Hepatocyte (in vitro differentiated cells): ENCODE data around the gene AP1S2. TPM values are rescaled to one million over a fixed set of nuclear protein-coding genes. Genes with fewer than 3 reads are reported as not detected.
"Not testable (repeated sequence)": the region's sequence is repeated elsewhere in the genome, so short reads cannot be mapped to it uniquely, and the experiment has no call there.

Source experiments
- DNase-seq: peaks from one replicate; pipeline ENCODE4 v3.0.0-alpha.2; 2016; ENCODE audit warnings: low spot score
- H2AFZ ChIP-seq: fragments of 200-600 bp; sonication (generic); 2 replicates; pipeline ENCODE4 v1.6.0; 2016; ENCODE audit warnings: antibody characterized with exemption, mild to moderate bottlenecking
- H3K27ac ChIP-seq: fragments of 200-600 bp; sonication (generic); 2 replicates; pipeline ENCODE4 v1.5.1; 2016; ENCODE audit warnings: mild to moderate bottlenecking
- H3K27me3 ChIP-seq: fragments of 200-600 bp; sonication (generic); 2 replicates; pipeline ENCODE4 v1.6.1; 2016
- H3K36me3 ChIP-seq: fragments of 200-600 bp; sonication (generic); replicated peaks from 2 replicates; pipeline ENCODE4 v1.5.1; 2016; ENCODE audit warnings: low read depth; ENCODE audit not compliant: insufficient read depth
- H3K4me1 ChIP-seq: fragments of 200-600 bp; sonication (generic); 2 replicates; pipeline ENCODE4 v1.5.1; 2016; ENCODE audit warnings: mild to moderate bottlenecking, moderate library complexity; ENCODE audit not compliant: insufficient read depth
- H3K4me2 ChIP-seq: fragments of 200-600 bp; sonication (generic); 2 replicates; pipeline ENCODE4 v1.6.0; 2016
- H3K4me3 ChIP-seq: fragments of 200-600 bp; sonication (generic); 2 replicates; pipeline ENCODE4 v1.5.1; 2016; ENCODE audit warnings: mild to moderate bottlenecking
- H3K79me2 ChIP-seq: fragments of 200-600 bp; sonication (generic); 2 replicates; pipeline ENCODE4 v1.6.0; 2017; ENCODE audit warnings: mild to moderate bottlenecking
- H3K9me2 ChIP-seq: fragments of 200-600 bp; sonication (generic); replicated peaks from 2 replicates; pipeline ENCODE4 v1.6.0; 2017; ENCODE audit warnings: mild to moderate bottlenecking; ENCODE audit not compliant: insufficient read depth
- H3K9me3 ChIP-seq: fragments of 200-600 bp; sonication (generic); 2 replicates; pipeline ENCODE4 v1.5.1; 2016; ENCODE audit warnings: low read depth, mild to moderate bottlenecking
- H4K20me1 ChIP-seq: fragments of 200-600 bp; sonication (generic); 2 replicates; pipeline ENCODE4 v1.6.0; 2016; ENCODE audit warnings: mild to moderate bottlenecking; ENCODE audit not compliant: insufficient read depth, poor library complexity, severe bottlenecking
- CTCF ChIP-seq: fragments of 200-600 bp; sonication (generic); IDR thresholded peaks from 2 replicates; pipeline ENCODE4 v1.5.1; 2016; ENCODE audit warnings: antibody characterized with exemption, mild to moderate bottlenecking; ENCODE audit not compliant: poor library complexity
- EZH2 ChIP-seq: fragments of 200-600 bp; sonication (generic); IDR thresholded peaks from 2 replicates; pipeline ENCODE4 v1.6.1; 2016; ENCODE audit warnings: antibody characterized with exemption, mild to moderate bottlenecking, borderline replicate concordance
- EZH2phosphoT487 ChIP-seq: fragments of 200-600 bp; sonication (generic); IDR thresholded peaks from one replicate; pipeline ENCODE4 v1.6.1; 2018; ENCODE audit warnings: antibody characterized with exemption, mild to moderate bottlenecking, low read depth, moderate library complexity; ENCODE audit not compliant: unreplicated experiment, severe bottlenecking
- WGBS: methylation state at CpG from one replicate; pipeline ENCODE4 v1.1.6; 2016; ENCODE audit warnings: low lambda C conversion rate; ENCODE audit errors: missing lambda C conversion rate; 5-methylcytosine and 5-hydroxymethylcytosine counted together
- polyA plus RNA-seq: library from polyadenylated mRNA; unstranded; fragments of >200 nt; fragmentation: Nextera tagmentation; extraction: Ambion mirVana; gene quantifications from 2 replicates; pipeline ENCODE4 v1.2.1, GENCODE V29; 2016
- total RNA-seq: library from RNA; depleted of rRNA; stranded (reverse); fragments of >200 nt; gene quantifications from 2 replicates; pipeline ENCODE4 v1.2.3, GENCODE V29; 2014

Gene AP1S2
- total and polyA plus RNA-seq, 2 experiments from 2014 or later, result 29.0 to 69.2 TPM

GRCh38 chrX:15838017-15838416 is 16.6 kb downstream of the AP1S2 start:
- no peak overlapping the region for H3K4me3 ChIP-seq
- H3K9me2 ChIP-seq, result no peaks in the 10 kb centered on the region
- H3K27me3 ChIP-seq, result no peaks in the 10 kb centered on the region
- no peak overlapping the region for H2AFZ ChIP-seq
- H4K20me1 ChIP-seq, result no peaks in the 10 kb centered on the region
- H3K36me3 ChIP-seq, result no peaks in the 10 kb centered on the region
- no peaks in the 10 kb centered on the region for H3K9me3 ChIP-seq
- no peak for DNase-seq
- WGBS, result 95% methylated on average over 3 of the region's 3 CpGs
- no peak overlapping the region for H3K4me2 ChIP-seq
- H3K27ac ChIP-seq, result no peak overlapping the region
- no peak for TF ChIP-seq EZH2
- TF ChIP-seq EZH2phosphoT487, result no peak
- no peak for TF ChIP-seq CTCF
- H3K4me1 ChIP-seq, result peaks cover 6% of the 10 kb centered on the region
- H3K79me2 ChIP-seq, result peaks cover 2% of the 10 kb centered on the region

- Histone ChIP-seq H3K27me3 (no peaks in the 10 kb centered on the region), H3K79me2 (peaks cover 2% of the 10 kb centered on the region), H3K27ac (peak overlapping the region; percentile 43), H3K4me3 (no peak overlapping the region), H3K4me2 (peak overlapping the region; percentile 52), H4K20me1 (no peaks in the 10 kb centered on the region), H3K4me1 (peaks cover 6% of the 10 kb centered on the region), H3K36me3 (no peaks in the 10 kb centered on the region), H2AFZ (no peak overlapping the region), H3K9me2 (no peaks in the 10 kb centered on the region), H3K9me3 (no peaks in the 10 kb centered on the region)
- 36% methylated on average over 5 of the region's 5 CpGs for WGBS
- DNase-seq, result peak; percentile 30
- TF ChIP-seq EZH2 (no peak), CTCF (no peak), EZH2phosphoT487 (no peak)
Observed at GRCh38 chrX:15834827-15835595, 19.6 kb downstream of the AP1S2 start.

- DNase-seq, result no peak
- WGBS, result 91% methylated on average over 3 of the region's 3 CpGs
- Histone ChIP-seq H3K4me1 (peaks cover 6% of the 10 kb centered on the region), H3K4me3 (no peak overlapping the region), H3K36me3 (no peaks in the 10 kb centered on the region), H3K9me3 (no peaks in the 10 kb centered on the region), H2AFZ (no peak overlapping the region), H3K27me3 (no peaks in the 10 kb centered on the region), H4K20me1 (no peaks in the 10 kb centered on the region), H3K79me2 (peaks cover 2% of the 10 kb centered on the region), H3K27ac (no peak overlapping the region), H3K9me2 (no peaks in the 10 kb centered on the region), H3K4me2 (no peak overlapping the region)
- no peak for TF ChIP-seq CTCF
- TF ChIP-seq EZH2, result no peak
- no peak for TF ChIP-seq EZH2phosphoT487
Observed at GRCh38 chrX:15834053-15834452, 20.6 kb downstream of the AP1S2 start.

- not testable (repeated sequence) for H3K36me3 ChIP-seq, H3K9me2 ChIP-seq, DNase-seq, H3K4me3 ChIP-seq, H3K4me2 ChIP-seq, H3K27ac ChIP-seq, H3K4me1 ChIP-seq, H3K27me3 ChIP-seq, H3K79me2 ChIP-seq, H3K9me3 ChIP-seq, H4K20me1 ChIP-seq, H2AFZ ChIP-seq
- WGBS, result 57% methylated on average over 1 of the region's 2 CpGs
Observed at GRCh38 chrX:15831347-15831746, 23.3 kb downstream of the AP1S2 start.
